Measurements from ENCODE around the gene CHST11.

GRCh38 chr12:104681012-104681690 is 224.4 kb downstream of the CHST11 start:
- TF ChIP-seq POLR2A (IDR thresholded peaks at IDR 0.05; ENCODE audit: low read length) = no peak
- TF ChIP-seq GATA1 (IDR thresholded peaks at IDR 0.05; ENCODE audit: low read depth, low read length) = no peak
